Ramos (cell line): ENCODE data around the gene PRELID2.

Source experiments
- in situ Hi-C: fragments of 300-500 bp; cut with MboI; formaldehyde crosslinking; loops from one replicate; pipeline ENCODE4 v1.14.3; 2022; ENCODE audit warnings: low sequenced_read_pairs; ENCODE audit not compliant: unreplicated experiment

Gene PRELID2

GRCh38 chr5:145841299-145841698, 6.2 kb upstream of the PRELID2 start:
- in situ Hi-C loops, result loop anchor here (25.0 kb wide), 1 partner anchor 1629 kb away; no protein-coding TSS in a partner anchor

- in situ Hi-C loops, result loop anchor here (25.0 kb wide), 1 partner anchor 1628 kb away; no protein-coding TSS in a partner anchor
These were observed 5.5 kb upstream of the PRELID2 start for GRCh38 chr5:145840458-145841132.

- in situ Hi-C loops, result loop anchor here (25.0 kb wide), 1 partner anchor 1626 kb away; no protein-coding TSS in a partner anchor
These were observed 3.1 kb upstream of the PRELID2 start for GRCh38 chr5:145838276-145838675.

GRCh38 chr5:145836241-145836640, 1.1 kb upstream of the PRELID2 start:
- in situ Hi-C loops, result loop anchor here (25.0 kb wide), 1 partner anchor 1624 kb away; no protein-coding TSS in a partner anchor

- in situ Hi-C loops, result loop anchor here (25.0 kb wide), 1 partner anchor 1624 kb away; no protein-coding TSS in a partner anchor
These were observed 702 bp upstream of the PRELID2 start for GRCh38 chr5:145835848-145836239.

GRCh38 chr5:145834554-145834916, 607 bp downstream of the PRELID2 start:
- in situ Hi-C loops, result loop anchor here (25.0 kb wide), 1 partner anchor 1622 kb away; no protein-coding TSS in a partner anchor

GRCh38 chr5:145833631-145834200, 1.4 kb downstream of the PRELID2 start:
- in situ Hi-C loops, result loop anchor here (25.0 kb wide), 1 partner anchor 1621 kb away; no protein-coding TSS in a partner anchor

- in situ Hi-C loops, result loop anchor here (25.0 kb wide), 1 partner anchor 1618 kb away; no protein-coding TSS in a partner anchor
These were observed 4.5 kb downstream of the PRELID2 start for GRCh38 chr5:145830594-145830993.

GRCh38 chr5:145829708-145830361, 5.3 kb downstream of the PRELID2 start:
- in situ Hi-C loops, result loop anchor here (25.0 kb wide), 1 partner anchor 1618 kb away; no protein-coding TSS in a partner anchor

- in situ Hi-C loops, result loop anchor here (25.0 kb wide), 1 partner anchor 1615 kb away; no protein-coding TSS in a partner anchor
These were observed 8.1 kb downstream of the PRELID2 start for GRCh38 chr5:145826895-145827674.

GRCh38 chr5:145825751-145826180, 9.4 kb downstream of the PRELID2 start:
- in situ Hi-C loops, result loop anchor here (25.0 kb wide), 1 partner anchor 1613 kb away; no protein-coding TSS in a partner anchor

- in situ Hi-C loops, result no loop called here
These were observed 11.1 kb downstream of the PRELID2 start for GRCh38 chr5:145824040-145824439.

- in situ Hi-C loops, result no loop called here
These were observed 16.5 kb downstream of the PRELID2 start for GRCh38 chr5:145818604-145819003.

GRCh38 chr5:145812877-145813276, 22.3 kb downstream of the PRELID2 start:
- in situ Hi-C loops, result no loop called here

- in situ Hi-C loops, result no loop called here
These were observed 23.1 kb downstream of the PRELID2 start for GRCh38 chr5:145811834-145812625.

- in situ Hi-C loops, result no loop called here
These were observed 28.2 kb downstream of the PRELID2 start for GRCh38 chr5:145806923-145807322.

- in situ Hi-C loops, result no loop called here
These were observed 29.3 kb downstream of the PRELID2 start for GRCh38 chr5:145805819-145806218.

- in situ Hi-C loops, result no loop called here
These were observed 30.4 kb downstream of the PRELID2 start for GRCh38 chr5:145804701-145805100.
